ENCODE data around the gene SYK. TPM values are rescaled to one million over a fixed set of nuclear protein-coding genes. Genes with fewer than 3 reads are reported as not detected.

The SYK gene
- polyA plus RNA-seq, 1 of the 3 experiments (the other 2 are of a cell fraction): not detected

GRCh38 chr9:90919883-90920282 lies 118.3 kb downstream of the SYK start:
- POLR2A ChIA-PET: no interaction called here

GRCh38 chr9:90921104-90921503 lies 119.5 kb downstream of the SYK start:
- TF ChIP-seq FOSL2 (IDR thresholded peaks at IDR 0.05; ENCODE audit: borderline replicate concordance, low read depth) (no peak), SMC3 (IDR thresholded peaks at IDR 0.05; ENCODE audit: low read depth, low read length) (no peak), USF2 (IDR thresholded peaks at IDR 0.05; ENCODE audit: borderline replicate concordance, low read depth, low read length) (no peak), NRF1 (IDR thresholded peaks at IDR 0.05; ENCODE audit: low read depth, low read length) (no peak), TCF12 (IDR thresholded peaks at IDR 0.05) (no peak), ELF1 (IDR thresholded peaks at IDR 0.05) (no peak), RFX5 (IDR thresholded peaks at IDR 0.05; ENCODE audit: low read length) (no peak), EP300 (IDR thresholded peaks at IDR 0.05; ENCODE audit: borderline replicate concordance in 1 of 2, low read depth in 1 of 2, low read length in 1 of 2) (no peak), NFIC (IDR thresholded peaks at IDR 0.05; ENCODE audit: borderline replicate concordance) (no peak), FOXM1 (IDR thresholded peaks at IDR 0.05; ENCODE audit: low read depth) (no peak), MXI1 (IDR thresholded peaks at IDR 0.05; ENCODE audit: low read depth, low read length) (no peak), EZH2phosphoT487 (IDR thresholded peaks at IDR 0.05; ENCODE audit: borderline replicate concordance, low read depth) (no peak)
- TF ChIP-seq, protein P1, sequence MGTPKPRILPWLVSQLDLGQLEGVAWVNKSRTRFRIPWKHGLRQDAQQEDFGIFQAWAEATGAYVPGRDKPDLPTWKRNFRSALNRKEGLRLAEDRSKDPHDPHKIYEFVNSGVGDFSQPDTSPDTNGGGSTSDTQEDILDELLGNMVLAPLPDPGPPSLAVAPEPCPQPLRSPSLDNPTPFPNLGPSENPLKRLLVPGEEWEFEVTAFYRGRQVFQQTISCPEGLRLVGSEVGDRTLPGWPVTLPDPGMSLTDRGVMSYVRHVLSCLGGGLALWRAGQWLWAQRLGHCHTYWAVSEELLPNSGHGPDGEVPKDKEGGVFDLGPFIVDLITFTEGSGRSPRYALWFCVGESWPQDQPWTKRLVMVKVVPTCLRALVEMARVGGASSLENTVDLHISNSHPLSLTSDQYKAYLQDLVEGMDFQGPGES (IDR thresholded peaks at IDR 0.05; ENCODE audit: low read depth, low read length): no peak
- ChIA-PET POLR2A (no interaction called here), CTCF (interaction anchor here (0.7 to 0.9 kb wide), 2 partner anchors 37 to 505 kb away, joined by 3 read pairs; no protein-coding TSS in a partner anchor)
- Histone ChIP-seq H3F3A (replicated peaks; ENCODE audit: insufficient read depth) (peaks cover 7% of the 10 kb centered on the region), H2AFZ (ENCODE audit: low read depth) (no peak overlapping the region), H3K36me3 (replicated peaks in 1 of 2; ENCODE audit: control insufficient read depth in 1 of 2, insufficient read depth in 2 of 2, low read length in 1 of 2) (no peaks in the 10 kb centered on the region), H3K79me2 (ENCODE audit: insufficient read depth) (no peaks in the 10 kb centered on the region), H3K9me2 (no peaks in the 10 kb centered on the region), H4K20me1 (ENCODE audit: insufficient read depth) (no peaks in the 10 kb centered on the region), H3K4me2 (no peak overlapping the region), H3K27me3 (ENCODE audit: insufficient read depth) (no peaks in the 10 kb centered on the region), H3K4me1 (ENCODE audit: control insufficient read depth in 1 of 2, insufficient read depth in 2 of 2, low read depth in 1 of 2, low read length in 1 of 2) (peaks cover 0 to 6% of the 10 kb centered on the region in 2 experiments; a peak in 1 of 4 replicates), H3K9me3 (no peaks in the 10 kb centered on the region), H3K4me3 (ENCODE audit: low read depth in 2 of 2, low read length in 1 of 2) (no peak overlapping the region), H3K27ac (ENCODE audit: low read depth in 2 of 2, low read length in 1 of 2) (no peak overlapping the region), H3K9ac (no peak overlapping the region)
- 42% methylated on average over 6 of the region's 8 CpGs for WGBS (ENCODE audit: low lambda C conversion rate)
- peak; percentile 48 for DNase-seq

More at GRCh38 chr9:90919883-90920282, 118.3 kb downstream of the SYK start:
- Histone ChIP-seq H3F3A (replicated peaks; ENCODE audit: insufficient read depth) (no peaks in the 10 kb centered on the region), H3K9ac (no peak overlapping the region), H3K4me3 (ENCODE audit: low read depth in 2 of 2, low read length in 1 of 2) (no peak overlapping the region), H3K4me2 (no peak overlapping the region), H3K27ac (ENCODE audit: low read depth in 2 of 2, low read length in 1 of 2) (no peak overlapping the region), H4K20me1 (ENCODE audit: insufficient read depth) (no peaks in the 10 kb centered on the region), H3K9me2 (no peaks in the 10 kb centered on the region), H3K9me3 (no peaks in the 10 kb centered on the region), H3K79me2 (ENCODE audit: insufficient read depth) (no peaks in the 10 kb centered on the region), H3K36me3 (replicated peaks in 1 of 2; ENCODE audit: control insufficient read depth in 1 of 2, insufficient read depth in 2 of 2, low read length in 1 of 2) (no peaks in the 10 kb centered on the region), H3K4me1 (ENCODE audit: control insufficient read depth in 1 of 2, insufficient read depth in 2 of 2, low read depth in 1 of 2, low read length in 1 of 2) (peaks cover 0 to 6% of the 10 kb centered on the region in 2 experiments; a peak in 1 of 4 replicates), H3K27me3 (ENCODE audit: insufficient read depth) (no peaks in the 10 kb centered on the region), H2AFZ (ENCODE audit: low read depth) (no peak overlapping the region)
- WGBS (ENCODE audit: low lambda C conversion rate): 77% methylated on average over 9 of the region's 10 CpGs
- DNase-seq: no peak
- CTCF ChIA-PET: no interaction called here
- no peak for TF ChIP-seq ELF1 (IDR thresholded peaks at IDR 0.05)
